Neuronal stem cell (in vitro differentiated cells): ENCODE measurements around the gene PLGLB2.
"Not testable (repeated sequence)": the region's sequence is repeated elsewhere in the genome, so short reads cannot be mapped to it uniquely, and the experiment has no call there.

Experiments
- DNase-seq: peaks from one replicate; pipeline ENCODE4 v3.0.0-alpha.2; 2013; ENCODE audit warnings: low spot score
- H2AFZ ChIP-seq: one replicate; pipeline ENCODE4 v1.6.1; 2013; ENCODE audit warnings: mild to moderate bottlenecking, low read length, inconsistent platforms
- H2AK5ac ChIP-seq: 2 replicates; pipeline ENCODE4 v1.6.1; 2013; ENCODE audit warnings: low read depth, mild to moderate bottlenecking, inconsistent platforms, low read length, moderate library complexity, mixed read lengths
- H2BK120ac ChIP-seq: 2 replicates; pipeline ENCODE4 v1.6.1; 2013; ENCODE audit warnings: low read depth, mild to moderate bottlenecking, inconsistent platforms, low read length, moderate library complexity, mixed read lengths
- H2BK12ac ChIP-seq: one replicate; pipeline ENCODE4 v1.6.1; 2013; ENCODE audit warnings: low read length, inconsistent platforms
- H2BK15ac ChIP-seq: 2 replicates; pipeline ENCODE4 v1.6.1; 2013; ENCODE audit warnings: mild to moderate bottlenecking, low read length, inconsistent platforms, mixed read lengths
- H2BK5ac ChIP-seq: one replicate; pipeline ENCODE4 v1.6.1; 2013; ENCODE audit warnings: inconsistent platforms, mild to moderate bottlenecking, low read length, moderate library complexity
- H3K14ac ChIP-seq: one replicate; pipeline ENCODE4 v1.6.1; 2013; ENCODE audit warnings: low read length, inconsistent platforms
- H3K18ac ChIP-seq: 2 replicates; pipeline ENCODE4 v1.6.1; 2013; ENCODE audit warnings: low read length, inconsistent platforms
- H3K23ac ChIP-seq: 2 replicates; pipeline ENCODE4 v1.6.1; 2013; ENCODE audit warnings: low read depth, mild to moderate bottlenecking, mixed read lengths, low read length, inconsistent platforms; ENCODE audit not compliant: poor library complexity
- H3K27ac ChIP-seq: replicated peaks from 3 replicates; pipeline ENCODE4 v1.5.1; 2013; ENCODE audit warnings: low read length, inconsistent platforms
- H3K27me3 ChIP-seq, 3 experiments: 2 replicates each; pipeline ENCODE4 v1.6.1; 2013; ENCODE audit warnings: low read length in 3 of 3, mild to moderate bottlenecking in 2 of 3, inconsistent platforms in 1 of 3, low read depth in 1 of 3, mixed read lengths in 1 of 3, moderate library complexity in 1 of 3; ENCODE audit not compliant: control insufficient read depth in 3 of 3, insufficient read depth in 3 of 3
- H3K36me3 ChIP-seq, 2 donors: replicated peaks in 1 of 2; 2 replicates each; pipeline ENCODE4 v1.6.1; 2013; ENCODE audit warnings: low read length in 2 of 2; ENCODE audit not compliant: control insufficient read depth in 2 of 2, insufficient read depth in 2 of 2
- H3K4ac ChIP-seq: 2 replicates; pipeline ENCODE4 v1.6.1; 2013; ENCODE audit warnings: inconsistent platforms, mild to moderate bottlenecking, low read length, moderate library complexity
- H3K4me1 ChIP-seq, 2 donors: 1 replicate in 1 of 2; 2 replicates in 1 of 2; pipeline ENCODE4 v1.6.1; 2013; ENCODE audit warnings: low read length in 2 of 2, low read depth in 1 of 2; ENCODE audit not compliant: control insufficient read depth in 2 of 2, insufficient read depth in 1 of 2
- H3K4me2 ChIP-seq: one replicate; pipeline ENCODE4 v1.6.1; 2013; ENCODE audit warnings: mild to moderate bottlenecking, low read length, inconsistent platforms; ENCODE audit not compliant: insufficient read depth, poor library complexity, severe bottlenecking
- H3K4me3 ChIP-seq, 2 donors: 2 replicates each; pipeline ENCODE4 v1.5.1; 2013; ENCODE audit warnings: low read length in 2 of 2, mild to moderate bottlenecking in 2 of 2, inconsistent platforms in 1 of 2, moderate library complexity in 1 of 2
- H3K79me1 ChIP-seq: one replicate; pipeline ENCODE4 v1.6.1; 2013; ENCODE audit warnings: low read depth, mild to moderate bottlenecking, inconsistent platforms, low read length, moderate library complexity
- H3K9ac ChIP-seq: one replicate; pipeline ENCODE4 v1.6.1; 2013; ENCODE audit warnings: mild to moderate bottlenecking, low read depth, low read length, inconsistent platforms; ENCODE audit not compliant: poor library complexity
- H3K9me3 ChIP-seq, 2 donors: replicated peaks in 1 of 2; 2 replicates each; pipeline versions ENCODE3 to v1.6.1; 2013; ENCODE audit warnings: low read length in 2 of 2, mild to moderate bottlenecking in 2 of 2, inconsistent platforms in 1 of 2, low read depth in 1 of 2, mixed read lengths in 1 of 2, moderate library complexity in 1 of 2; ENCODE audit not compliant: control insufficient read depth in 2 of 2, insufficient read depth in 1 of 2
- H4K8ac ChIP-seq: one replicate; pipeline ENCODE4 v1.6.1; 2013; ENCODE audit warnings: low read depth, mild to moderate bottlenecking, inconsistent platforms, low read length, moderate library complexity
- H4K91ac ChIP-seq: one replicate; pipeline ENCODE4 v1.6.1; 2013; ENCODE audit warnings: low read length, low read depth, mild to moderate bottlenecking, inconsistent platforms; ENCODE audit not compliant: poor library complexity
- WGBS, 2 donors: extraction: QIAGEN DNeasy Blood & Tissue Kit; methylation state at CpG; one replicate each; pipeline ENCODE4 v1.1.7; 2013; ENCODE audit warnings: missing lambda C conversion rate in 2 of 2, mixed read lengths in 1 of 2; ENCODE audit not compliant: insufficient read length in 2 of 2, insufficient replicate concordance in 1 of 2; ENCODE audit errors: extremely low coverage in 2 of 2; 5-methylcytosine and 5-hydroxymethylcytosine counted together

PLGLB2 gene

DNA sequence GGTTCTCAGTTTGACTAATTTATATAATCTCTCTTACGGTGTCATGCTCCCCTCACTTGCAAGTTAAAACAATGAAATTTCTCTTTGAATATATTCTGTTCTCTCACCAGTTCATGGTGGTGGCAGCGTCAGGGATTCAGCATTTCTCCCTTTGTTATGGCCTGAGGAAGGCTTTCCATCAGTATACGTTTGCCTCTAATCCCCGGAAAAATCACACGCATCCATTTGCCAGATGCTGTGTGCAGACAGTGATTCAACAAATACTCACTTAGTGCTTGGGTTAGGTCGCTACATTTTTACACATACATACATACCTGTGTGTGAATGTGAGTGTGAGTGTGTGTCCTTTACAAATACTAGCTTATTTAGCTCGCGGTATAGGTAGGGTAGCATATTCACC, 637 bp downstream of the PLGLB2 start:
- no CpG with 5 or more reads among the region's 8 CpGs for WGBS, 2 donors

DNA sequence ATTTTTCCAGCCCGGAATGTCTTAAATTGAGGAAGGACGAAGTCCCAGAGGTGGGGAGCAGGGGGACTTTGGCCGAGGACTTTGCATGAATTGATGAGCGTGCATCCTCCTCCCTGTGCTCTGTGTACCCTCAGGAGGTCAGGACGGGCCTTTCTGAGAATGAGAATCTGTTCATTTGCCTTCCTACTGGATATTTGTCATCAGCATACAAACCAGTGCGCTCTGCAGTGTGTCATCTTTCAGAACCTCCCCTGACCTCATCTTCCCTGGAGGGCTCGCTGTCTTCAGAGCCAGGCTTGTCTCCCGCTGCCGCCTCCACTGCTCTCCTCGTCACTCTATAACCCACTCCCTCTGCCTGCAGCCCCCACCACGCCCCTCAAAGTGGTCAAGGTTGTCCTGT, 2.7 kb downstream of the PLGLB2 start:
- not testable (repeated sequence) for H4K8ac ChIP-seq, H4K91ac ChIP-seq, H3K79me1 ChIP-seq, H3K27me3 ChIP-seq, DNase-seq, H2BK5ac ChIP-seq, H2BK12ac ChIP-seq, H3K36me3 ChIP-seq, H2BK120ac ChIP-seq, H2BK15ac ChIP-seq, H3K4ac ChIP-seq, H3K4me1 ChIP-seq, H3K18ac ChIP-seq, H3K4me3 ChIP-seq, H2AFZ ChIP-seq, H3K9me3 ChIP-seq, H3K9ac ChIP-seq, H3K4me2 ChIP-seq, H3K14ac ChIP-seq, H3K27ac ChIP-seq, H2AK5ac ChIP-seq, H3K23ac ChIP-seq
- WGBS, 2 donors = no CpG with 5 or more reads among the region's 11 CpGs

More for the DNA sequence above, 637 bp downstream of the PLGLB2 start:
- not testable (repeated sequence) for DNase-seq, H3K4me2 ChIP-seq, H3K4ac ChIP-seq, H3K36me3 ChIP-seq, H4K8ac ChIP-seq, H3K4me1 ChIP-seq, H2BK120ac ChIP-seq, H2AK5ac ChIP-seq, H3K4me3 ChIP-seq, H3K23ac ChIP-seq, H3K14ac ChIP-seq, H3K18ac ChIP-seq, H3K9me3 ChIP-seq, H3K27me3 ChIP-seq, H3K79me1 ChIP-seq, H3K27ac ChIP-seq, H3K9ac ChIP-seq, H2AFZ ChIP-seq, H2BK12ac ChIP-seq, H4K91ac ChIP-seq, H2BK5ac ChIP-seq, H2BK15ac ChIP-seq

- H3K27me3 ChIP-seq, H4K8ac ChIP-seq, H3K9me3 ChIP-seq, H3K79me1 ChIP-seq, H2BK120ac ChIP-seq, H3K14ac ChIP-seq, H3K4ac ChIP-seq, H3K36me3 ChIP-seq, H3K4me1 ChIP-seq, H3K4me2 ChIP-seq, H3K18ac ChIP-seq, DNase-seq, H4K91ac ChIP-seq, H2AK5ac ChIP-seq, H3K23ac ChIP-seq, H3K4me3 ChIP-seq, H2BK5ac ChIP-seq, H2AFZ ChIP-seq, H3K9ac ChIP-seq, H2BK12ac ChIP-seq, H2BK15ac ChIP-seq, H3K27ac ChIP-seq: not testable (repeated sequence)
- no CpG with 5 or more reads among the region's 4 CpGs for WGBS, 2 donors
Observed at GRCh38 chr2:87754759-87755158, 6.9 kb downstream of the PLGLB2 start.
